ACHN (cell line): ENCODE results near the gene ACSL5.
A peak's percentile ranks its signal among the peaks of the same experiment; 100 is the strongest.
"Not testable (repeated sequence)": the region's sequence is repeated elsewhere in the genome, so short reads cannot be mapped to it uniquely, and the experiment has no call there.

Experiments
- DNase-seq: peaks from one replicate; pipeline ENCODE4 v3.0.0-alpha.2; 2015
- in situ Hi-C: cut with HindIII; loops from 2 replicates; pipeline ENCODE4 v1.10.0; 2017; ENCODE audit warnings: low sequenced_read_pairs, low pct_ligation_motif_present, low pct_unique_long_range_greater_than_20kb

ACSL5 gene

GRCh38 chr10:112395809-112396530 lies 22.1 kb downstream of the ACSL5 start:
- DNase-seq = no peak
- in situ Hi-C loops = no loop called here

GRCh38 chr10:112397592-112397991 lies 23.7 kb downstream of the ACSL5 start:
- no peak for DNase-seq
- in situ Hi-C loops = no loop called here

- in situ Hi-C loops = no loop called here
- no peak for DNase-seq
Measured at GRCh38 chr10:112402917-112403316, 29.0 kb downstream of the ACSL5 start.

- peak; percentile 45 for DNase-seq
- in situ Hi-C loops = no loop called here
Measured at GRCh38 chr10:112404617-112405016, 30.7 kb downstream of the ACSL5 start.

GRCh38 chr10:112406806-112407205 lies 32.9 kb downstream of the ACSL5 start:
- DNase-seq, in situ Hi-C loops: not testable (repeated sequence)

GRCh38 chr10:112407696-112408095 lies 33.8 kb downstream of the ACSL5 start:
- in situ Hi-C loops = no loop called here
- DNase-seq = no peak

- in situ Hi-C loops = no loop called here
- DNase-seq = no peak
Measured at GRCh38 chr10:112409299-112409698, 35.4 kb downstream of the ACSL5 start.

GRCh38 chr10:112409755-112410154 lies 35.8 kb downstream of the ACSL5 start:
- no peak for DNase-seq
- in situ Hi-C loops = no loop called here

- DNase-seq = no peak
- in situ Hi-C loops = no loop called here
Measured at GRCh38 chr10:112412696-112413095, 38.8 kb downstream of the ACSL5 start.

- in situ Hi-C loops = no loop called here
- DNase-seq = no peak
Measured at GRCh38 chr10:112421731-112422130, 47.8 kb downstream of the ACSL5 start.

- DNase-seq = no peak
- in situ Hi-C loops = no loop called here
Measured at GRCh38 chr10:112424651-112425050, 50.7 kb downstream of the ACSL5 start.

- DNase-seq = no peak
- in situ Hi-C loops = no loop called here
Measured at GRCh38 chr10:112426111-112426510, 52.2 kb downstream of the ACSL5 start.

GRCh38 chr10:112429147-112429546 lies 55.2 kb downstream of the ACSL5 start:
- in situ Hi-C loops = no loop called here
- DNase-seq = no peak

GRCh38 chr10:112429654-112430230 lies 55.8 kb downstream of the ACSL5 start:
- no peak for DNase-seq
- in situ Hi-C loops = no loop called here

GRCh38 chr10:112433136-112433535 lies 59.2 kb downstream of the ACSL5 start:
- in situ Hi-C loops = no loop called here
- no peak for DNase-seq

GRCh38 chr10:112434988-112435619 lies 61.2 kb downstream of the ACSL5 start:
- DNase-seq = peak; percentile 64
- in situ Hi-C loops = no loop called here

GRCh38 chr10:112438356-112438755 lies 64.4 kb downstream of the ACSL5 start:
- no peak for DNase-seq
- in situ Hi-C loops = no loop called here

- in situ Hi-C loops = no loop called here
- DNase-seq = no peak
Measured at GRCh38 chr10:112441520-112441919, 67.6 kb downstream of the ACSL5 start.

GRCh38 chr10:112442063-112442462 lies 68.1 kb downstream of the ACSL5 start:
- DNase-seq = no peak
- in situ Hi-C loops = no loop called here
